ENCODE data around the gene FAR2. TPM values are rescaled to one million over a fixed set of nuclear protein-coding genes. Genes with fewer than 3 reads are reported as not detected.

Gene FAR2
- total RNA-seq, 1 donor from 2014 or later, result 19.5 TPM

DNA sequence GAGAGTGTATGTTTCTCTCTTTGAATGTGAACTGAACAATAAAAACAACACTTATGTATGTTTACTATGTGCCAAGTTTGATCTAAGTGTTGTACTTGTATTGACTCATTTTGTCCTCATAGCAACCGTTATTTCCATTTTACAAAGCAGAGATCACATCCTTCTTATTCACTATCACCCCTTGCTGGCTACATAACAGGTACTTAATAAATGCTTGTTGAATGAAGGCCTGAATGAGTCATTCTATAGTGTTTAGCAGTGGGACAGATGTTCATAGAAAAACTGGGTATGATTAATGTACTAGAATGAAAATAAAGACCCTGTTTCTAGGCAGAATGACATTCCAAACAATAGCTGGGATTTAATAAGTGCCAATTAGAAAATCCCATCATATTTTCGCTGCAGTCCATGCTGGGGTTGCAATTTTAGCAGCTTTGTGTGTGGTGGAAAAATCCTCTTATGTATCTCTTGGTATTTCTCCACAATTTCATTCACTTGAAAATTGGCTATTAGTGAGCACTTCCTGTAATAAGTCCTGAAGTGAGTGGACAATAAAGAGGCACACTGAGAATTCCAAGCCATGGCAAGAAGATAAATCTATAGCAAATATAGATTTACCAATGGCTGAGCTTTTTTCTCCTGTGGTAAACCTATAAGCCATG lies 86.0 kb downstream of the FAR2 start:
- Histone ChIP-seq H3K27ac (no peak overlapping the region), H3K9ac (no peak overlapping the region), H4K20me1 (ENCODE audit: low read depth) (no peaks in the 10 kb centered on the region), H3F3A (ENCODE audit: low read depth) (no peaks in the 10 kb centered on the region), H3K9me3 (ENCODE audit: low read depth) (no peaks in the 10 kb centered on the region), H3K4me1 (peaks cover 9% of the 10 kb centered on the region), H3K79me2 (ENCODE audit: low read depth) (no peaks in the 10 kb centered on the region), H2AFZ (replicated peaks) (no peak overlapping the region), H3K4me3 (no peak overlapping the region), H3K27me3 (no peaks in the 10 kb centered on the region), H3K4me2 (no peak overlapping the region), H3K36me3 (no peaks in the 10 kb centered on the region)
- no peaks in the 10 kb centered on the region for H3K27me3 Mint-ChIP-seq (ENCODE audit: insufficient read depth, low read depth)
- H3K36me3 Mint-ChIP-seq, result no peaks in the 10 kb centered on the region
- H3K4me1 Mint-ChIP-seq, result peaks cover 2% of the 10 kb centered on the region
- no peak overlapping the region for H3K4me3 Mint-ChIP-seq
- TF ChIP-seq EZH2phosphoT487 (IDR thresholded peaks at IDR 0.05) (no peak), EZH2 (IDR thresholded peaks at IDR 0.05) (no peak)
- TF ChIP-seq, protein P1, sequence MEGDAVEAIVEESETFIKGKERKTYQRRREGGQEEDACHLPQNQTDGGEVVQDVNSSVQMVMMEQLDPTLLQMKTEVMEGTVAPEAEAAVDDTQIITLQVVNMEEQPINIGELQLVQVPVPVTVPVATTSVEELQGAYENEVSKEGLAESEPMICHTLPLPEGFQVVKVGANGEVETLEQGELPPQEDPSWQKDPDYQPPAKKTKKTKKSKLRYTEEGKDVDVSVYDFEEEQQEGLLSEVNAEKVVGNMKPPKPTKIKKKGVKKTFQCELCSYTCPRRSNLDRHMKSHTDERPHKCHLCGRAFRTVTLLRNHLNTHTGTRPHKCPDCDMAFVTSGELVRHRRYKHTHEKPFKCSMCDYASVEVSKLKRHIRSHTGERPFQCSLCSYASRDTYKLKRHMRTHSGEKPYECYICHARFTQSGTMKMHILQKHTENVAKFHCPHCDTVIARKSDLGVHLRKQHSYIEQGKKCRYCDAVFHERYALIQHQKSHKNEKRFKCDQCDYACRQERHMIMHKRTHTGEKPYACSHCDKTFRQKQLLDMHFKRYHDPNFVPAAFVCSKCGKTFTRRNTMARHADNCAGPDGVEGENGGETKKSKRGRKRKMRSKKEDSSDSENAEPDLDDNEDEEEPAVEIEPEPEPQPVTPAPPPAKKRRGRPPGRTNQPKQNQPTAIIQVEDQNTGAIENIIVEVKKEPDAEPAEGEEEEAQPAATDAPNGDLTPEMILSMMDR (IDR thresholded peaks at IDR 0.05), result no peak
- no peaks in the 10 kb centered on the region for H3K9me3 Mint-ChIP-seq
- H3K27ac Mint-ChIP-seq, result no peak overlapping the region
- no peak for DNase-seq (ENCODE audit: low spot score)

DNA sequence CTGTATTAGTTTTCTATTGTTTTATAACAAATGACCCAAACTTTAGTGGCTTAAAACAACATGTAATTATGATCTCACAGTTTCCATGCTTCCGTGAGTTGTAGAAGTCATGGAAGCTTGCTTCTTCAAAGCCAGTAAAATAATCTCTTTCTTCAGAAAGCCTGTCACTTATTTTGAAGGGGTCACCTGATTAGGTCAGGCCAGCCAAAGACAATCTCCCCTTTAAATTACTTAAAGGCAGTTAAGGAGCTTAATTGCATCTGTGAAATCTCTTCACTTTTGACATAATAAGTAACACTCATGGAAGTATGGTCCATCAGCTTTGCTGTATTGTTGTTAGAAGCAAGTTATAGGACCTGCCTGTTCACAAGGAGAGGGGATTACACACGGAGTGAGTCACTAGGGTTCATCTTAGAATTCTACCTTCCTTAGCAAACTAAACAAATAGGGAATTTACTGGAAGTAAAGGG lies 89.8 kb downstream of the FAR2 start:
- Mint-ChIP-seq H3K4me3 (no peak overlapping the region), H3K9me3 (no peaks in the 10 kb centered on the region), H3K27ac (no peak overlapping the region), H3K4me1 (peaks cover 19% of the 10 kb centered on the region), H3K36me3 (no peaks in the 10 kb centered on the region), H3K27me3 (ENCODE audit: insufficient read depth, low read depth) (no peaks in the 10 kb centered on the region)
- no peak overlapping the region for H3K4me3 ChIP-seq
- H3K36me3 ChIP-seq, result no peaks in the 10 kb centered on the region
- no peak overlapping the region for H2AFZ ChIP-seq (replicated peaks)
- no peaks in the 10 kb centered on the region for H3K79me2 ChIP-seq (ENCODE audit: low read depth)
- peaks cover 24% of the 10 kb centered on the region for H3K4me1 ChIP-seq
- H3K4me2 ChIP-seq, result no peak overlapping the region
- no peaks in the 10 kb centered on the region for H3K9me3 ChIP-seq (ENCODE audit: low read depth)
- no peak overlapping the region for H3K27ac ChIP-seq
- no peaks in the 10 kb centered on the region for H4K20me1 ChIP-seq (ENCODE audit: low read depth)
- H3K9ac ChIP-seq, result no peak overlapping the region
- DNase-seq (ENCODE audit: low spot score), result peak; percentile 10
- H3F3A ChIP-seq (ENCODE audit: low read depth), result peaks cover 14% of the 10 kb centered on the region
- TF ChIP-seq EZH2 (IDR thresholded peaks at IDR 0.05) (no peak), EZH2phosphoT487 (IDR thresholded peaks at IDR 0.05) (no peak)
- TF ChIP-seq, protein P1 (IDR thresholded peaks at IDR 0.05), result no peak
- no peaks in the 10 kb centered on the region for H3K27me3 ChIP-seq

DNA sequence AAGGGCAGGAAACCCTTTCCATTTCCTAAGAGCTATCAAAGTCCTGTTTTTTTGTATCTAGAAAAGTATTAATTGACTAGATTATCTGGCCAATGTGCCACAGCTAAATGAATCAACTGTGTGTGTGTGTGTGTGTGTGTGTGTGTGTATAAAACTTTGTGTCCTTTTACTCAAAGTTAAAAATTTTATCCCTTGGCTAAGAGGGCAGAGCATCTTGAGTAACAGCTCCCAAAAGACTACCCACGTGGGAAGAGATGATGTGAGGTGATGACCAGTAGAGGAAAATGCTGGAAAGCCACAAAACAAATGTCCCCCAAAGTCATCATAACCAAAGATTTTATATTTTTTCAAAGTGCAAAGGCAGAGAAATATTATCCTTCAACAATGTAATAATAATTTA lies 90.3 kb downstream of the FAR2 start:
- Histone ChIP-seq H3K27me3 (no peaks in the 10 kb centered on the region), H3K9me3 (ENCODE audit: low read depth) (no peaks in the 10 kb centered on the region), H3F3A (ENCODE audit: low read depth) (peaks cover 14% of the 10 kb centered on the region), H3K4me2 (no peak overlapping the region), H3K4me1 (peaks cover 24% of the 10 kb centered on the region), H2AFZ (replicated peaks) (no peak overlapping the region), H4K20me1 (ENCODE audit: low read depth) (no peaks in the 10 kb centered on the region), H3K4me3 (no peak overlapping the region), H3K27ac (no peak overlapping the region), H3K9ac (no peak overlapping the region), H3K79me2 (ENCODE audit: low read depth) (no peaks in the 10 kb centered on the region), H3K36me3 (no peaks in the 10 kb centered on the region)
- no peaks in the 10 kb centered on the region for H3K27me3 Mint-ChIP-seq (ENCODE audit: insufficient read depth, low read depth)
- no peak overlapping the region for H3K27ac Mint-ChIP-seq
- H3K9me3 Mint-ChIP-seq, result no peaks in the 10 kb centered on the region
- H3K4me1 Mint-ChIP-seq, result peaks cover 19% of the 10 kb centered on the region
- no peaks in the 10 kb centered on the region for H3K36me3 Mint-ChIP-seq
- DNase-seq (ENCODE audit: low spot score), result no peak
- H3K4me3 Mint-ChIP-seq, result no peak overlapping the region
- TF ChIP-seq, protein P1 (IDR thresholded peaks at IDR 0.05), result no peak
- no peak for TF ChIP-seq EZH2 (IDR thresholded peaks at IDR 0.05)
- no peak for TF ChIP-seq EZH2phosphoT487 (IDR thresholded peaks at IDR 0.05)

Data from neural progenitor cell (in vitro differentiated cells).